Measurements from ENCODE around the gene GTF2B.
A peak's percentile ranks its signal among the peaks of the same experiment; 100 is the strongest.
"Not testable (repeated sequence)": the region's sequence is repeated elsewhere in the genome, so short reads cannot be mapped to it uniquely, and the experiment has no call there.

The GTF2B gene

GRCh38 chr1:88880717-88881116, 10.7 kb downstream of the GTF2B start:
- not testable (repeated sequence) for DNase-seq

GRCh38 chr1:88878731-88879130, 12.6 kb downstream of the GTF2B start:
- DNase-seq, result no peak

GRCh38 chr1:88877911-88878310, 13.5 kb downstream of the GTF2B start:
- DNase-seq, result no peak

GRCh38 chr1:88877382-88877825, 14.0 kb downstream of the GTF2B start:
- peak in 1 of 2 donors; percentile 59 for DNase-seq

GRCh38 chr1:88876573-88877365, 14.6 kb downstream of the GTF2B start:
- no peak for DNase-seq

GRCh38 chr1:88875595-88875994, 15.8 kb downstream of the GTF2B start:
- DNase-seq, result no peak

- DNase-seq, result peak in 1 of 2 donors; percentile 26
These were observed 17.5 kb downstream of the GTF2B start for GRCh38 chr1:88873737-88874349.

GRCh38 chr1:88869644-88870043, 21.7 kb downstream of the GTF2B start:
- not testable (repeated sequence) for DNase-seq

- no peak for DNase-seq
These were observed 23.4 kb downstream of the GTF2B start for GRCh38 chr1:88867743-88868521.

- no peak for DNase-seq
These were observed 39.9 kb downstream of the GTF2B start for GRCh38 chr1:88851303-88852063.

- DNase-seq, result no peak
These were observed 43.7 kb downstream of the GTF2B start for GRCh38 chr1:88847643-88848042.

- no peak for DNase-seq
These were observed 65.6 kb downstream of the GTF2B start for GRCh38 chr1:88825721-88826120.

GRCh38 chr1:88819642-88820041, 71.7 kb downstream of the GTF2B start:
- not testable (repeated sequence) for DNase-seq

- DNase-seq, result no peak
These were observed 77.9 kb downstream of the GTF2B start for GRCh38 chr1:88813471-88813870.

GRCh38 chr1:88812366-88812765, 79.0 kb downstream of the GTF2B start:
- DNase-seq, result no peak

GRCh38 chr1:88803444-88803843, 87.9 kb downstream of the GTF2B start:
- no peak for DNase-seq

GRCh38 chr1:88802950-88803349, 88.4 kb downstream of the GTF2B start:
- DNase-seq, result no peak

Measured in inflammatory macrophage treated with lipopolysaccharide for 1 hour (primary cell).